HUES48 (cell line): ENCODE results near the gene UBALD2.
"Not testable (repeated sequence)": the region's sequence is repeated elsewhere in the genome, so short reads cannot be mapped to it uniquely, and the experiment has no call there.

Experiments used
- H3K27ac ChIP-seq: one replicate; pipeline ENCODE4 v1.7.0; 2013; ENCODE audit warnings: low read depth, low read length, inconsistent platforms
- H3K27me3 ChIP-seq: 2 replicates; pipeline ENCODE4 v1.6.1; 2013; ENCODE audit warnings: mild to moderate bottlenecking, low read length; ENCODE audit not compliant: control insufficient read depth, insufficient read depth
- H3K36me3 ChIP-seq: 2 replicates; pipeline ENCODE4 v1.6.1; 2013; ENCODE audit warnings: low read length; ENCODE audit not compliant: control insufficient read depth, insufficient read depth
- H3K4me1 ChIP-seq: 2 replicates; pipeline ENCODE4 v1.6.1; 2013; ENCODE audit warnings: mild to moderate bottlenecking, low read length; ENCODE audit not compliant: control insufficient read depth, insufficient read depth
- H3K4me3 ChIP-seq: 2 replicates; pipeline ENCODE4 v1.5.1; 2013; ENCODE audit warnings: mild to moderate bottlenecking, low read depth, low read length
- H3K9ac ChIP-seq: 2 replicates; pipeline ENCODE4 v1.6.1; 2013; ENCODE audit warnings: mild to moderate bottlenecking, low read depth, low read length, moderate library complexity
- H3K9me3 ChIP-seq: 2 replicates; pipeline ENCODE4 v1.6.1; 2013; ENCODE audit warnings: low read length; ENCODE audit not compliant: control insufficient read depth, insufficient read depth

Gene UBALD2

GRCh38 chr17:76280650-76281049 is 15.5 kb downstream of the UBALD2 start:
- H3K27ac ChIP-seq: no peak overlapping the region
- no peak overlapping the region for H3K9ac ChIP-seq

GRCh38 chr17:76281573-76282371 is 16.6 kb downstream of the UBALD2 start:
- no peak overlapping the region for H3K27ac ChIP-seq

More at GRCh38 chr17:76280650-76281049, 15.5 kb downstream of the UBALD2 start:
- Histone ChIP-seq H3K9me3 (no peaks in the 10 kb centered on the region), H3K4me1 (no peaks in the 10 kb centered on the region), H3K4me3 (no peak overlapping the region), H3K36me3 (no peaks in the 10 kb centered on the region), H3K27me3 (no peaks in the 10 kb centered on the region)

GRCh38 chr17:76292567-76292966 is 27.4 kb downstream of the UBALD2 start:
- Histone ChIP-seq H3K4me3 (no peak overlapping the region), H3K9me3 (no peaks in the 10 kb centered on the region), H3K36me3 (no peaks in the 10 kb centered on the region; the same call in 1 of the 2 replicates), H3K27ac (no peak overlapping the region), H3K4me1 (no peaks in the 10 kb centered on the region), H3K27me3 (no peaks in the 10 kb centered on the region), H3K9ac (no peak overlapping the region)

More at GRCh38 chr17:76281573-76282371, 16.6 kb downstream of the UBALD2 start:
- no peaks in the 10 kb centered on the region for H3K9me3 ChIP-seq
- no peak overlapping the region for H3K9ac ChIP-seq
- H3K4me1 ChIP-seq: no peaks in the 10 kb centered on the region
- no peak overlapping the region for H3K4me3 ChIP-seq
- H3K36me3 ChIP-seq: no peaks in the 10 kb centered on the region
- no peaks in the 10 kb centered on the region for H3K27me3 ChIP-seq

- no peak overlapping the region for H3K4me3 ChIP-seq
- no peaks in the 10 kb centered on the region; the same call in 1 of the 2 replicates for H3K36me3 ChIP-seq
- no peaks in the 10 kb centered on the region for H3K9me3 ChIP-seq
- H3K4me1 ChIP-seq: no peaks in the 10 kb centered on the region
- H3K27ac ChIP-seq: no peak overlapping the region
- no peaks in the 10 kb centered on the region for H3K27me3 ChIP-seq
- no peak overlapping the region for H3K9ac ChIP-seq
These were observed 28.0 kb downstream of the UBALD2 start for GRCh38 chr17:76293106-76293505.

GRCh38 chr17:76296186-76296585 is 31.0 kb downstream of the UBALD2 start:
- Histone ChIP-seq H3K9me3 (no peaks in the 10 kb centered on the region), H3K9ac (no peak overlapping the region), H3K27me3 (no peaks in the 10 kb centered on the region), H3K27ac (no peak overlapping the region), H3K4me3 (no peak overlapping the region), H3K4me1 (no peaks in the 10 kb centered on the region), H3K36me3 (no peaks in the 10 kb centered on the region; the same call in 1 of the 2 replicates)

- Histone ChIP-seq H3K9ac (no peak overlapping the region), H3K4me1 (no peaks in the 10 kb centered on the region), H3K4me3 (no peak overlapping the region), H3K9me3 (no peaks in the 10 kb centered on the region), H3K36me3 (no peaks in the 10 kb centered on the region), H3K27ac (no peak overlapping the region), H3K27me3 (no peaks in the 10 kb centered on the region)
These were observed 31.7 kb downstream of the UBALD2 start for GRCh38 chr17:76296889-76297288.

- Histone ChIP-seq H3K9ac (no peak overlapping the region), H3K27ac (no peak overlapping the region), H3K9me3 (no peaks in the 10 kb centered on the region), H3K27me3 (no peaks in the 10 kb centered on the region), H3K4me3 (no peak overlapping the region), H3K36me3 (no peaks in the 10 kb centered on the region), H3K4me1 (no peaks in the 10 kb centered on the region)
These were observed 32.3 kb downstream of the UBALD2 start for GRCh38 chr17:76297436-76297835.

GRCh38 chr17:76304226-76305134 is 39.3 kb downstream of the UBALD2 start:
- Histone ChIP-seq H3K36me3 (no peaks in the 10 kb centered on the region; the same call in 1 of the 2 replicates), H3K4me1 (no peaks in the 10 kb centered on the region), H3K9ac (no peak overlapping the region), H3K27ac (no peak overlapping the region), H3K4me3 (no peak overlapping the region), H3K27me3 (no peaks in the 10 kb centered on the region), H3K9me3 (no peaks in the 10 kb centered on the region)

GRCh38 chr17:76305135-76305454 is 39.9 kb downstream of the UBALD2 start:
- not testable (repeated sequence) for H3K4me3 ChIP-seq, H3K27me3 ChIP-seq, H3K9me3 ChIP-seq, H3K36me3 ChIP-seq, H3K4me1 ChIP-seq, H3K27ac ChIP-seq, H3K9ac ChIP-seq

- Histone ChIP-seq H3K27ac (no peak overlapping the region), H3K27me3 (no peaks in the 10 kb centered on the region), H3K36me3 (peaks cover 21% of the 10 kb centered on the region), H3K4me1 (no peaks in the 10 kb centered on the region), H3K4me3 (no peak overlapping the region), H3K9me3 (no peaks in the 10 kb centered on the region), H3K9ac (no peak overlapping the region)
These were observed 42.3 kb downstream of the UBALD2 start for GRCh38 chr17:76307299-76307965.
